Mucosa of descending colon (tissue), 3 donors: ENCODE measurements around the gene TMPRSS3. TPM values are rescaled to one million over a fixed set of nuclear protein-coding genes. Genes with fewer than 3 reads are reported as not detected.

Experiments used
- ATAC-seq: fragments of 200-7000 bp; cut with Tn5 transposase; one replicate; pipeline ENCODE4 v1.9.1; 2020; ENCODE audit warnings: mild to moderate bottlenecking, moderate library complexity
- DNase-seq, 3 donors: peaks; one replicate each; pipeline ENCODE4 v3.0.0-alpha.2; 2020
- H3K36me3 ChIP-seq: fragments of 200-600 bp; one replicate; pipeline ENCODE4 v1.8.0; 2021; ENCODE audit warnings: low read depth, mild to moderate bottlenecking
- H3K4me1 ChIP-seq: fragments of 200-600 bp; one replicate; pipeline ENCODE4 v1.8.0; 2021; ENCODE audit warnings: low read depth, mild to moderate bottlenecking
- H3K4me3 ChIP-seq: fragments of 200-600 bp; one replicate; pipeline ENCODE4 v1.8.0; 2021; ENCODE audit warnings: mild to moderate bottlenecking
- H3K9me3 ChIP-seq: fragments of 200-600 bp; one replicate; pipeline ENCODE4 v1.8.0; 2021; ENCODE audit warnings: mild to moderate bottlenecking
- intact Hi-C, 2 donors: fragments of 100-400 bp; cut with DNase I in 1 of 2; cut with micrococcal nuclease in 1 of 2; formaldehyde crosslinking; loops; one replicate each; pipeline versions ENCODE4 v1.11.0 to v1.11.1; 2022; cut with DNase I, micrococcal nuclease
- total RNA-seq, 3 donors: library from RNA; stranded (reverse); fragmentation: NEBNext Ultra II Directional in 2 of 3; extraction: Animal tissue kit (Norgen Biotek cat#: 25700) in 2 of 3; gene quantifications; one replicate each; pipeline versions ENCODE4 v1.2.1 to v1.2.4, GENCODE V29; 2021 to 2023
- TF ChIP-seq, protein P1 (sequence below): fragments of 200-600 bp; IDR thresholded peaks from one replicate; pipeline ENCODE4 v1.8.0; 2022; ENCODE audit warnings: antibody characterized with exemption, mild to moderate bottlenecking
- donor health status: DM: no; HTN: no; CAD: no; lungs with moderate emphysema.
- donor health status: DM: no; HTN: no; CAD: no.
- donor health status: DM: no; HTN: yes; CAD: no.

TMPRSS3 gene
- total RNA-seq, 3 donors from 2014 or later: 0.35 to 0.72 (median 0.69) TPM

- ATAC-seq: no peak
These were observed 21.4 kb downstream of the TMPRSS3 start for GRCh38 chr21:42374457-42374856.

DNA sequence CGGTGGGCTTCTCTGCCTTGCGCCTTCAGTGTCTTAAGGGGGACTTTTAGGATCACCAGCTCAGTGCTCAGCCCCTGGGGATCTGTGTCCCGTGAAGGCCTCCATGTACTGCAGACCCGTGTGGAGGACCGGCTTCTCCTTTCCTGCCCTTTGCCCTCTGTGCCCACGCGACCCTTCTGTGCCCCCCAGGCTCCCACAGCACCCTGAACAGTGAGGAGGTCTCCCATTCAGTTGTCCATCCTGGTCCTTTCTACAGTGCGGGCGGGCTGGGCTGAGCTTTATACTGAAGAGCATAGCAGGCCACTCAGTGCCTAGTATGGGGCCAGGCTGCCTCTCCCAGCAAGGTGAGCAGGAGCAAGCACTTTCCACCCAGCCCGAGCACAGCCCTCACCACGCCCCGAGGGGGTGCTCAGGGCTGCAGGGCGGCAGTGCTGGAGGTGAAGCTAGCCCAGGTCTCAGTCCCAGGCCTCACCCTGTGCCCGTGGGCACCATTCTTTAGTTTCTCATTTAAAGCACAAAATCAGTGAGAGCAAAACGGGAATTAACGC is 21.9 kb downstream of the TMPRSS3 start:
- no peak for ATAC-seq
- DNase-seq: peak in 2 of 3 donors; percentile 36 to 40
- TF ChIP-seq, protein P1, sequence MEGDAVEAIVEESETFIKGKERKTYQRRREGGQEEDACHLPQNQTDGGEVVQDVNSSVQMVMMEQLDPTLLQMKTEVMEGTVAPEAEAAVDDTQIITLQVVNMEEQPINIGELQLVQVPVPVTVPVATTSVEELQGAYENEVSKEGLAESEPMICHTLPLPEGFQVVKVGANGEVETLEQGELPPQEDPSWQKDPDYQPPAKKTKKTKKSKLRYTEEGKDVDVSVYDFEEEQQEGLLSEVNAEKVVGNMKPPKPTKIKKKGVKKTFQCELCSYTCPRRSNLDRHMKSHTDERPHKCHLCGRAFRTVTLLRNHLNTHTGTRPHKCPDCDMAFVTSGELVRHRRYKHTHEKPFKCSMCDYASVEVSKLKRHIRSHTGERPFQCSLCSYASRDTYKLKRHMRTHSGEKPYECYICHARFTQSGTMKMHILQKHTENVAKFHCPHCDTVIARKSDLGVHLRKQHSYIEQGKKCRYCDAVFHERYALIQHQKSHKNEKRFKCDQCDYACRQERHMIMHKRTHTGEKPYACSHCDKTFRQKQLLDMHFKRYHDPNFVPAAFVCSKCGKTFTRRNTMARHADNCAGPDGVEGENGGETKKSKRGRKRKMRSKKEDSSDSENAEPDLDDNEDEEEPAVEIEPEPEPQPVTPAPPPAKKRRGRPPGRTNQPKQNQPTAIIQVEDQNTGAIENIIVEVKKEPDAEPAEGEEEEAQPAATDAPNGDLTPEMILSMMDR: no peak
- H3K4me3 ChIP-seq: no peak overlapping the region
- peaks cover 4% of the 10 kb centered on the region for H3K4me1 ChIP-seq
- intact Hi-C loops: no loop called here
- H3K36me3 ChIP-seq: no peaks in the 10 kb centered on the region
- H3K9me3 ChIP-seq: no peaks in the 10 kb centered on the region

More at GRCh38 chr21:42374457-42374856, 21.4 kb downstream of the TMPRSS3 start:
- DNase-seq: peak in 1 of 3 donors; percentile 8
- H3K9me3 ChIP-seq: no peaks in the 10 kb centered on the region
- TF ChIP-seq, protein P1: no peak
- intact Hi-C loops: no loop called here
- H3K4me3 ChIP-seq: no peak overlapping the region
- no peaks in the 10 kb centered on the region for H3K36me3 ChIP-seq
- H3K4me1 ChIP-seq: peaks cover 4% of the 10 kb centered on the region

DNA sequence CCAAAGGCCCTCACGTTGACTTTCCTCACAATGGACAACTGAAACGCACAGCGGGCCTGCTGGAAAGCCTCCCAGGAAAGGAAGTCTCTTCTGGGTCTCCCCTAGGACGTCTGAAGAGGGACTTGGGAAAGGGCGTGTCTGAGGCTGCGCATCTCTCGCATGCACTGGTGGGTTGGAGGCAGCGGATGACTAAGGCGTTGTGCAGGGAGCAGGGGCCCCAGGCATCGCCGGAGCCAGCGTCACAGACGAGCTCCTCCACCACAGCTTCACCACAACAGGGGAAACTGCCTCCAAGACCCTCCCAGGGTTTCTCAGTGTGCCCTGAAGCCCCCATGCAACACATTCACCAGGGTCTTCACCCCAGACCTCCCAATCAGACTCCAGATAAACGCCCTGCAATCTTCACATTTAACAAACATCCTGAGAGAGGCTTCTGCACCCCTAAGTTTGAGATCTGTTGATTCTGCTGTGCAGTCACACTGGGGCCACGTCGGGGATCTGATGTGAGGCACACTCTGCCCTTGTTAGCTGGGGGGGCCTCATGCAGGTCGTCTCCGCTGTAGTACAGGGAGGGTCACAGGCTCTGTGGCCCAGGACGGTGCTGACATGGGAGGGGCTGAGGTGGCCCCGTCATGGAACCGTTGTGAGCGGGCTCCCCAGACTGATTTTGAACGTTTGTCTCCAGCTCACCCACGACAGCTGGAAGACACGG is 22.5 kb downstream of the TMPRSS3 start:
- Histone ChIP-seq H3K4me1 (peaks cover 4% of the 10 kb centered on the region), H3K36me3 (no peaks in the 10 kb centered on the region), H3K4me3 (no peak overlapping the region), H3K9me3 (no peaks in the 10 kb centered on the region)
- intact Hi-C loops: no loop called here
- TF ChIP-seq, protein P1: no peak
- ATAC-seq: no peak
- DNase-seq: peak in 2 of 3 donors; percentile 19 to 33

- peaks cover 17% of the 10 kb centered on the region for H3K4me1 ChIP-seq
- peak in 2 of 3 donors; percentile 49 to 54 for DNase-seq
- ATAC-seq: peak; percentile 16
- intact Hi-C loops: no loop called here
- TF ChIP-seq, protein P1: no peak
- no peaks in the 10 kb centered on the region for H3K9me3 ChIP-seq
- H3K4me3 ChIP-seq: no peak overlapping the region
- no peaks in the 10 kb centered on the region for H3K36me3 ChIP-seq
These were observed 24.8 kb downstream of the TMPRSS3 start for GRCh38 chr21:42370894-42371654.

DNA sequence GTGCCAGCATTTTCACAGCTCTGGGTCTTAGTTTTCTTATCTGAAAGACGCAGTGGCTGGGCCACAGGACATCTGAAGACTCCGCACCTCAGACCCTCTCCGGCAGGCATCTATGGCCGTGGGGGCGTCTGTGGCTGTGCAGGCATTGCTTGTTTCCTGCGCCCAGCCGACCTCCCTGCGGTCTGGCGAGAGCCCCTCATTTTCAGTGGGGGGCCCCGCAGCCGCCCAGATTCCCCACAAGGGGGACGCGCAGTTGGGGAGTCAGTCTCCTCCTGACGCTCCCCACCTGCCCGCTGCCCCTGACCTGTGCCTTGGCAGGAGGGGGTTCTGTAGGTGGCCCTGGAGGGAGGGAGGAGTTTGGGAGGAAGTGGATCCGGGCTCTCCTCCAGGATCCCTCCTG is 26.0 kb downstream of the TMPRSS3 start:
- intact Hi-C loops: no loop called here
- TF ChIP-seq, protein P1: no peak
- Histone ChIP-seq H3K36me3 (no peaks in the 10 kb centered on the region), H3K9me3 (no peaks in the 10 kb centered on the region), H3K4me1 (peaks cover 18% of the 10 kb centered on the region), H3K4me3 (no peak overlapping the region)
- peak in 2 of 3 donors; percentile 33 to 45 for DNase-seq
- ATAC-seq: no peak
